22Rv1 (cell line): Measurements from ENCODE around the gene VPS37B.

Experiments
- H3K27ac ChIP-seq: fragments of 450-650 bp; 2 replicates; pipeline ENCODE4 v1.5.1; 2017
- ZFX ChIP-seq: fragments of 450-650 bp; IDR thresholded peaks from 2 replicates; pipeline ENCODE4 v1.6.1; 2017; ENCODE audit warnings: antibody characterized with exemption, borderline replicate concordance
- TF ChIP-seq, protein P1 (sequence below): fragments of 450-650 bp; IDR thresholded peaks from 2 replicates; pipeline ENCODE4 v1.5.1; 2017; ENCODE audit warnings: mild to moderate bottlenecking

VPS37B gene

DNA sequence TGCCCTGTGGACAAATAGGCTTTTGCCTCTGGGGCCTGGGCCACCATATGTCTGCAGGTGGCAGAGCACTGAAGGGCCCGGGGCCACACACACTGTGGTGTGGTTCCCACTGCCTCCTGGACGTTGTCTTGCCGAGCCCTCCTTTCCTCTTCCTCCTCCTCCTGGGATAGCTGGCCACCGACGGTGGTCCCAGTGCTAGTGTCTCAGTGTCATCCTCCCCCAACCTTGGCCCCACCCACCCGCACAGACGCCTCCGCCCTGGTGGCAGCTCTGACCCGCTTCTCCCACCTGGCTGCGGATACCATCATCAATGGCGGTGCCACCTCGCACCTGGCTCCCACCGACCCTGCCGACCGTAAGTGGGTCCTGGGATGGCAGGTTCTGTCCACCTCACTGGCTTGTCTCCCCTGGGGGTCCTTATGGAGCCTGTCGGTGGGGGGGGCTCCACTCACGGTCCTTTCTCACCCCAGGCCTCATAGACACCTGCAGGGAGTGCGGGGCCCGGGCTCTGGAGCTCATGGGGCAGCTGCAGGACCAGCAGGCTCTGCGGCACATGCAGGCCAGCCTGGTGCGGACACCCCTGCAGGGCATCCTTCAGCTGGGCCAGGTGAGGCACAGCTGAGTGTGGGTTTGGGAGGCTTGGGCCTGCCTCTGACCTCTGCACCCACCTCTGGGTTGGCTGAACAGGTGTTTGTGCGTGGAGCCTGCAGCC, 37.2 kb downstream of the VPS37B start:
- H3K27ac ChIP-seq, result no peak overlapping the region
- TF ChIP-seq, protein P1, sequence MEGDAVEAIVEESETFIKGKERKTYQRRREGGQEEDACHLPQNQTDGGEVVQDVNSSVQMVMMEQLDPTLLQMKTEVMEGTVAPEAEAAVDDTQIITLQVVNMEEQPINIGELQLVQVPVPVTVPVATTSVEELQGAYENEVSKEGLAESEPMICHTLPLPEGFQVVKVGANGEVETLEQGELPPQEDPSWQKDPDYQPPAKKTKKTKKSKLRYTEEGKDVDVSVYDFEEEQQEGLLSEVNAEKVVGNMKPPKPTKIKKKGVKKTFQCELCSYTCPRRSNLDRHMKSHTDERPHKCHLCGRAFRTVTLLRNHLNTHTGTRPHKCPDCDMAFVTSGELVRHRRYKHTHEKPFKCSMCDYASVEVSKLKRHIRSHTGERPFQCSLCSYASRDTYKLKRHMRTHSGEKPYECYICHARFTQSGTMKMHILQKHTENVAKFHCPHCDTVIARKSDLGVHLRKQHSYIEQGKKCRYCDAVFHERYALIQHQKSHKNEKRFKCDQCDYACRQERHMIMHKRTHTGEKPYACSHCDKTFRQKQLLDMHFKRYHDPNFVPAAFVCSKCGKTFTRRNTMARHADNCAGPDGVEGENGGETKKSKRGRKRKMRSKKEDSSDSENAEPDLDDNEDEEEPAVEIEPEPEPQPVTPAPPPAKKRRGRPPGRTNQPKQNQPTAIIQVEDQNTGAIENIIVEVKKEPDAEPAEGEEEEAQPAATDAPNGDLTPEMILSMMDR, result no peak
- no peak for TF ChIP-seq ZFX

DNA sequence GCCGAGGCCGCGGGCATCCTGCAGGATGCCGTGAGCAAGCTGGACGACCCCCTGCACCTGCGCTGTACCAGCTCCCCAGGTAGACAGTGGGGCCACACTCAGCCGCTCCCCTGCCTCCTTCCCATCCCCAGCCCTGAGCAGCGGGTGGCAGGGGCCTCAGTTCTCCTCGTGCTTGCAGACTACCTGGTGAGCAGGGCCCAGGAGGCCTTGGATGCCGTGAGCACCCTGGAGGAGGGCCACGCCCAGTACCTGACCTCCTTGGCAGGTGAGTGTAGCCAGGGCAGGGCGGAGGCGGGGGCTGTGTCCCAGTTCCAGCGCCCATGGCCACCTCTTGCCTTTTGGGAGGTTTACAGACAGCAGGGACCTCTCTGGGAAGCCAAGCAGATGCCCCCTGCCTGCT, 37.8 kb downstream of the VPS37B start:
- no peak overlapping the region for H3K27ac ChIP-seq
- no peak for TF ChIP-seq ZFX
- TF ChIP-seq, protein P1, result no peak

DNA sequence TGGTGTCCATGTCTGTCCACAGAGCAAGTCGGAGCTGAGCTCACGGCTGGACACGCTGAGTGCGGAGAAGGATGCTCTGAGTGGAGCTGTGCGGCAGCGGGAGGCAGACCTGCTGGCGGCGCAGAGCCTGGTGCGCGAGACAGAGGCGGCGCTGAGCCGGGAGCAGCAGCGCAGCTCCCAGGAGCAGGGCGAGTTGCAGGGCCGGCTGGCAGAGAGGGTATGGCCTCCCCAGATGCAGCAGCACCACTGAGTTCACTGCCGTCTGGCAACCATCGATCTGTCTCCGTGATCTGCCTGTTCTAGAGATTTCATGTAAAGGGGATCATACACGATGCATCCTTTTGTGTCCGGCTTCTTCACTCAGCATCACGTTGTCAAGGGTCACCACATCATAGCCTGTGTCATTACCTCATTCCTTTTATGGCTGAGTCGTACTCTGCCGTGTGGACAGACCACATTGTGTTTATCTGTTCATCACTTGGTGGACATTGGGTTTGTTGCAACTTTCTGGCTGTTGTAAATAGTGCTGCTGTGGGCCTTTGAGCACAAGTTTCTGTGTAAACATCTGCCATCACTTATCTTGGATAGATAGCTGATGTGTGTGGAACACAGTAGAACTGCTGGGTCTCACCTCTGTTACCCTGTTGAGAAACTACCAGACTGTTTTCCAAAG, 38.8 kb downstream of the VPS37B start:
- no peak overlapping the region for H3K27ac ChIP-seq
- TF ChIP-seq ZFX, result no peak
- TF ChIP-seq, protein P1, result no peak

DNA sequence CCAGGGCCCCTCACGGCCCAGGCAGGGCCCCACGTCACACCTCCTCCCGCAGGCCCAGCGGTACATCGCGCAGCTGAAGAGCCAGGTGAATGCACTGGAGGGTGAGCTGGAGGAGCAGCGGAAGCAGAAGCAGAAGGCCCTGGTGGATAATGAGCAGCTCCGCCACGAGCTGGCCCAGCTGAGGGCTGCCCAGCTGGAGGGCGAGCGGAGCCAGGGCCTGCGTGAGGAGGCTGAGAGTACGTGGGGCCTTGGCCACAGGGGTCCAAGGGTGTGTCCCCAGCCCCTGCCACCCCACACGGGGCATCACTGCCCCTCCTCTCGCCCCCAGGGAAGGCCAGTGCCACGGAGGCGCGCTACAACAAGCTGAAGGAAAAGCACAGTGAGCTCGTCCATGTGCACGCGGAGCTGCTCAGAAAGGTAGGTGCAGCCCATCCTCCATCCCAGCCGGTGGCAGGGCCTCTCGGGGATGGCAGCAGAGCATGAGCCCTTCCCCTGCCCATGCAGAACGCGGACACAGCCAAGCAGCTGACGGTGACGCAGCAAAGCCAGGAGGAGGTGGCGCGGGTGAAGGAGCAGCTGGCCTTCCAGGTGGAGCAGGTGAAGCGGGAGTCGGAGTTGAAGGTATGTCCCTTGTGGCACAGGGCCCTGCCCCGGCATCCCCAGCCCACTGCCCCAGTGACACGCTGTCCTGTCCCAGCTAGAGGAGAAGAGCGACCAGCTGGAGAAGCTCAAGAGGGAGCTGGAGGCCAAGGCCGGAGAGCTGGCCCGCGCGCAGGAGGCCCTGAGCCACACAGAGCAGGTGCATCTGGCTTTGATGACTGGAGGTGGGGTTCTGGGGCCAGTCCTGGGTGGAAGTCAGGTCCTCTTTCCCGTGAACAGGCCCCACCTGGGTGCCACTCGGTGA, 39.7 kb downstream of the VPS37B start:
- no peak overlapping the region for H3K27ac ChIP-seq
- TF ChIP-seq ZFX, result no peak
- TF ChIP-seq, protein P1, result no peak

DNA sequence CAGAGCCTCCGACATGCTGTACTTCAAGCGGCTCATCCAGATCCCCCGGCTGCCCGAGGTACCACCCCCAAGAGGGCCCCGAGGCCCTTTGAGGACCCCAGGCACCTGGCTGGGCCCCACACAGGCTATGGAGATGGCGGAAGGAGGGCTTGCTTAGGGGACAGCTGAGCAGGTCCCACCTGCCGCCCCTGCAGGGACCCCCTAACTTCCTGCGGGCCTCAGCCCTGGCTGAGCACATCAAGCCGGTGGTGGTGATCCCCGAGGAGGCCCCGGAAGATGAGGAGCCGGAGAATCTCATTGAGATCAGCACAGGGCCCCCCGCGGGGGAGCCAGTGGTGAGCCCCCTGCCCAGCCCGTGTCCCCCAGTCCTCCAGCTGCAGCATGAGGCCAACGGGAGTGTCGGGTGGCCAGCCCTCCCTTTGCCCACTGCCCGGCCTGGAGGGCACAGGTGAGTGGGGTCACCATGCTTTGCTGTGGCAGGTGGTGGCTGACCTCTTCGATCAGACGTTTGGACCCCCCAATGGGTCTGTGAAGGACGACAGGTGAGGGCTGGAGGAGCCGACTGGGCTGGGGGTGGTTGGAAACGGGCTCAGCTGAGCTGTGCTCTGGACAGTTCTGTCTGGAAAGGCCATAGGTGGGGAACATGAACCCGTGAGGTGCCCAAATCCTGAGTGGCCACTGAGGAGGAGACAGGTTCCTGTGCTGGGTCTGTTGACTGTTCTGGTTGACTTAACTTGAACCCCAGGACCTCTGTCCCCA, 40.7 kb downstream of the VPS37B start:
- no peak overlapping the region for H3K27ac ChIP-seq
- no peak for TF ChIP-seq ZFX
- TF ChIP-seq, protein P1, result no peak

DNA sequence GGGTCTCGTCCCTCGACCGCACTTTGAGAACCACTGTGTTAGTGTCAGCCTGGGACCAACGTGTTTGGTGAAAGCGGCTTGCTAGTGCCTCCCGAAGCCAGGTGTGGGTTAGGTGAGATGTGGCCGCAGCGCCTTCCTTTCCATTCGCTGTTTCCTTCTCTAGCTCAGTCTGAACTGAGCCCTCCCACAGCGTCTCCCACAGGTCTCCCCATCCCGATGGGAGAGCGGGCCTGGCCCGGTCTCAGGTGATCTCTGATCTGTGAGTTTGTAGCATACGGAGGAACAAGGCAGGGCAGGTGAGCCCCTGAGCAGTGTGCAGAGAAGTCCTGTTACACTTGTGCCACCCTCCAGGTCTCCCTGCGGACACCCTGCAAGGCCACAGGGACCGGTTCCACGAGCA, 41.4 kb downstream of the VPS37B start:
- TF ChIP-seq ZFX, result no peak
- TF ChIP-seq, protein P1, result no peak
- H3K27ac ChIP-seq, result no peak overlapping the region
